CD4-positive, alpha-beta T cell treated with Interleukin-2 at 100 ng/mL for 4 hours (primary cell): ENCODE results near the gene UBAP2.

Source experiments
- DNase-seq: peaks from one replicate; pipeline ENCODE4 v3.0.0-alpha.2; 2020; ENCODE audit warnings: low spot score

The UBAP2 gene, protein sequence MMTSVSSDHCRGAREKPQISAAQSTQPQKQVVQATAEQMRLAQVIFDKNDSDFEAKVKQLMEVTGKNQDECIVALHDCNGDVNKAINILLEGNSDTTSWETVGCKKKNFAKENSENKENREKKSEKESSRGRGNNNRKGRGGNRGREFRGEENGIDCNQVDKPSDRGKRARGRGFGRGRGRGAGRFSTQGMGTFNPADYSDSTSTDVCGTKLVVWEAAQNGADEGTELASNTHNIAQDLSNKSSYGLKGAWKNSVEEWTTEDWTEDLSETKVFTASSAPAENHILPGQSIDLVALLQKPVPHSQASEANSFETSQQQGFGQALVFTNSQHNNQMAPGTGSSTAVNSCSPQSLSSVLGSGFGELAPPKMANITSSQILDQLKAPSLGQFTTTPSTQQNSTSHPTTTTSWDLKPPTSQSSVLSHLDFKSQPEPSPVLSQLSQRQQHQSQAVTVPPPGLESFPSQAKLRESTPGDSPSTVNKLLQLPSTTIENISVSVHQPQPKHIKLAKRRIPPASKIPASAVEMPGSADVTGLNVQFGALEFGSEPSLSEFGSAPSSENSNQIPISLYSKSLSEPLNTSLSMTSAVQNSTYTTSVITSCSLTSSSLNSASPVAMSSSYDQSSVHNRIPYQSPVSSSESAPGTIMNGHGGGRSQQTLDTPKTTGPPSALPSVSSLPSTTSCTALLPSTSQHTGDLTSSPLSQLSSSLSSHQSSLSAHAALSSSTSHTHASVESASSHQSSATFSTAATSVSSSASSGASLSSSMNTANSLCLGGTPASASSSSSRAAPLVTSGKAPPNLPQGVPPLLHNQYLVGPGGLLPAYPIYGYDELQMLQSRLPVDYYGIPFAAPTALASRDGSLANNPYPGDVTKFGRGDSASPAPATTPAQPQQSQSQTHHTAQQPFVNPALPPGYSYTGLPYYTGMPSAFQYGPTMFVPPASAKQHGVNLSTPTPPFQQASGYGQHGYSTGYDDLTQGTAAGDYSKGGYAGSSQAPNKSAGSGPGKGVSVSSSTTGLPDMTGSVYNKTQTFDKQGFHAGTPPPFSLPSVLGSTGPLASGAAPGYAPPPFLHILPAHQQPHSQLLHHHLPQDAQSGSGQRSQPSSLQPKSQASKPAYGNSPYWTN

DNA sequence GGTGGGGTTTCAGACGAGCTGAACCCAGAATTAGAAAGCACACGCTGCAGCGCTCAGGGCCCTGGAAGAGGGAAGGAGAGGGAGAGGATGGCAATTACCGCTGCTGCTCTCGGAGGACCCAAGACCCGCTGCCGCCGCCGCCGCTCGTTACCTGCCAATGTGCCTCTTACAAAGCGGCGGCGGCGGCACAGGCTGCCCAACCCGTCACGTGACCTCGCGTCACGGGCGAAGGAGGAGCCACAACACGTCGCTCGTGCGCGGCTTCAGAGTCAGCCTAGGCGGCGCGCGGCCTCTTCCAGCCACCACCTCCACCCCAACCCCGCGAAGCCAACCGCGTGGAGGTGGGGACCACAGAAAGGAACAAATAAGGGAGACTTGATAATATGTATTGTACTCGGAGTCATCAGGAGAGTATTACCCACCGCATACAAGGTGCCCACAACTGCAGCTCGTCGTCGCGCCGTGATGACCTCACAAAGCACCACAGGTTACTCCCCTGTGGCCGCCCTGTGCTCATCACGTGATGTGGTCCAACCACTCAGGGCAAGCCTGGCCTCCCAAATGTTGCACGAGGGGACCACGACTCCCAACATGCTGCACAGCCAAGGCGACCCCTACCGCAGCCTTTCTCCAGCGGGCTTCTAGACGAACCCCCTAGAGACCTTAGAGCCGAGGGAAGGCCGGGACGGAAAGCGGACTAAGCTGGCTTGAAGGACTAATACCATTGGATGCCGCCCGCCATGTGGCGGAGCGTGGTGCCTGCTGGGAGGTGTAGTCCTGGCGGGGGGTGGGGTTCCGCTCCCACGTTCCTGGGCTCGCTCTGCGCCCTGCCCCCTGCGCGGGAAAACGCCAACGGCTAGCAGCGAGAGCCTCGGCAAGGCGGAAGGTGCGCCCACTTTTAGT, at the start of gene UBAP2:
UBAP2 (minus strand) TSS at position 161 of the 903 bp plus-strand sequence. CDS start 31,739 bp downstream, outside the sequence.
- peak; percentile 95 for DNase-seq

DNA sequence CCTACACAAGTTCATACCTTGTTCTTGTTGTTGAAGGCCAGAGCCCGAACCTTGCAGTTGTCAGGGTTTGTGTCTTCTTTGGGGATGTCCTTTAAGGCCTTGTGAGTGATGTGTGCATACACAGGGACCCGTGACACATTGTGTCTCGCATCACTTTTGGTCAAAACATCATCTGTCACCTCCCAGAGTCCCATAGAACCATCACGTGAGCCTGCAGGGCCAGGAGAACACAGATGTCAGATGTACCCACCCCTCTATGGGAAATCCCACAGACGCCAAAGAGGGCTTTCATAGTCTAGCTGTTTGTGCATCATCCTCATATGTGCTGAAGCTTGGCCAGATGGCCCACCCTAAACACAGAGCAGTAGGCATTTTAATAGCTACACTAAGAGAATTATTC, 49.6 kb upstream of the UBAP2 start:
- DNase-seq: no peak

- DNase-seq: no peak
These were observed 49.2 kb upstream of the UBAP2 start for GRCh38 chr9:34097865-34098264.

DNA sequence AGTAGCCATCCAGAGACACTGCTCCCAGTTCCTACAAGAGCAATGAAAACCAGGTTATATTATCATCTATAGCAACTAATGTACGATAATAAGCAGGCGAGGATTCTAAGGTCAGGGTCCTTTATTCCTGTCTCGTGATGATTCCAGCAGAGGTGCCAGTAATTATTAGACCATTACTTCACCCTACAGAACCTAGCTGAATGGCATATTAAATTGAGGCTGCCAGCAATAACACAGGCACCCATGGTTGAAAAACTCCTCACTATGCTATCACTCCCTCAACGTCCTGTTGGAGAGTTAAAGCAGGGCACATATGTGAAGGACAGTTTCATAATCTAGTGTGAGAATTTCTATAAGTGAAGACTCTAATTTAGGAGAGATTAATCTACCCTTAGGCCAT, 48.1 kb upstream of the UBAP2 start:
- DNase-seq: no peak

DNA sequence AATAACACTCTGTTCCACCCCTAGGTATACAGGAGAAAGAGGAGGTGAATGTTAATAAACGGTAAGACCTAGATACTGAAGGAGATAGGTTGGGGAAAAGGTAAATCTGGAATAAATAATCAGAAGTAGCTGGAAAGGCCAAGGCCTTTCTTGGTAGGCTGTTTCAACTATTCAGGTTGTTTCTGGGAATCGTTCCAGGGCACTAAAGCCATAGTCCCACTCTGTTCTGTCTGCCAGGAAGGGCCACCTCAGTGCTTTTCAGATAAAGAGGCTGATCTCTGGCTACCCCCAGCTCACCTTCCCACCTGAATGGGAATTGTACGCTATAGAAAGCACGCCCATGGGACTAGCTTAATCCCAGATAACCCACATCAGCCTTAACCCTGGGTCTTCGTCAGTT, 44.9 kb upstream of the UBAP2 start:
- no peak for DNase-seq

DNA sequence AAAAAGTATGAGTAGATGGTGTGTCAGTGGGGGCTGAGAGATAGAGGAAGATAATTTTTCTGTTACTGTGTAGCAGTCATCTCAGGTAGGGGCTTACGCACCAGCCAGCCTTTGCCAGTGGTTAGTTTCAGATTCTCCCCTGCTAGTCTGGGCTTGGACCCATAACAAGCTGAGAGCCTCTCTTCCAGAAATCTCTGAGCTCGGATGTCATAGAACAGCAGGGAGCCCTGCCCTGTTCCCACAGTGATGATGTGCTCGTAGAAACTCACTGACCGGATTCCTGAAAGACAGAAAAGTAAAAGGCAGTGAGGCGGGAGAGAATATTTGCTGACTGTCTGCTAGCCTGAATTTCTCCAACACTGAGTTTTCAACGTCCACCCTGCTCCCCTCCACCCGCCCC, 40.6 kb upstream of the UBAP2 start:
- no peak for DNase-seq

- DNase-seq: no peak
These were observed 38.7 kb upstream of the UBAP2 start for GRCh38 chr9:34087370-34087769.

DNA sequence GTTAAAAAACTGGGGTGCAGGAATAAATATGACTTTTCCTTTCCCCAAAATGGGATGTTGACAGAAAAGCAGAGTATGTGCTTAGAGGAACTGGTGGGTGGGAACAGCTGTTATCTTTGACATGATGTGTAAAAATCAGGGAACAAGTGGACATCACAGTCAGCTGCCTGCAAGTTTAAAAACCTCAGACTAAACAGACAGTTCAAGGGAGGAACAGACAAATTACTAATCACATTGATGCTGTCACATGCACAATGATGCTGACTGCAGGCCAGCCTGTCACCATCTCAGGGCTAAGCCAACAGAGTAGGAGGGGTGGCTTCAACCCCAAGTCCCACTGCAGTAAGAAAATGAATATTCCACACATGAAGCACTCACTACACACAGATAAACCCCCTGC, 38.2 kb upstream of the UBAP2 start:
- DNase-seq: no peak

DNA sequence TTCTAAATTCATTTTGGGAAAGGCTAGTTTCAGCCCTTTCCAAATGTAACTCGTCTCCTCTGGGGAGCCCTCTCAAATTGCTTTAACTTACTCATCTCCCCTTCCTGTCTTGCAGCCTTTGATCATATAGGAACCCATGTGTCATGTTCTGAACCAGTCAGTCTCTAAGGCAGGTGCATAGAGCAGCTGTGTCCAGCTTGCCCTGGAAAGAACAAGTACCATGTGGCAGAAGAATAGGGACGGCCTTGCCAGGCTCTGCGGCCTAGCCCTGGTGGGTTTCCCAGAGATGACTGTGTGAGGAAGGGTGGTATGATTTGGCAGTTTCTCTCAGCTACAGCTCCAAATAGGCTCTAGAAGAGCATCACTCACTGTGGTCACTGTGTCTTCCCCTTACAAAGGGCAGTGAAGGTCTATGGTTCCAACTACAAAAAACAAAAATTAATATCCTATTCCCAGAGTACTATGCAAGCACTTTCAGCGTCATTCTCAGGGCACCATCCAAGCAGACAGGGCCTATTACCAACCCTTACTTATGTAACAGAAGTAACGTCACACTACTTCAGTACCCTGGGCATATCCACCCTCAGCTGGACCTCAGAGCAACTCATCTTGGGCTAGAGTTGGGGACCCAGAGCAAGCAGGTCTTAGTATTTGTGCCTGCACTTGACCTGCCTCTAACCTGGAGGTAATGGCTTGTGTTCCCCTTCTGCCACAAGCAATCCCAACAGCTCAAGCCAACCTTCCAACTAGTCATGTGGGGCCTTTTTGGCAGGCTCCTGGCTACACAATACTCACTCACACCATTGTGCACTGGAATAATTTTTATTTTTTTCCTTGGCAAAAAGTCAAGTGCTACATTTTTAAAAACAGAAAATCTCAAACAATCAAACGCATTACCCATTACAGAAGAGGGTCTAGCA, 37.2 kb upstream of the UBAP2 start:
- no peak for DNase-seq

DNA sequence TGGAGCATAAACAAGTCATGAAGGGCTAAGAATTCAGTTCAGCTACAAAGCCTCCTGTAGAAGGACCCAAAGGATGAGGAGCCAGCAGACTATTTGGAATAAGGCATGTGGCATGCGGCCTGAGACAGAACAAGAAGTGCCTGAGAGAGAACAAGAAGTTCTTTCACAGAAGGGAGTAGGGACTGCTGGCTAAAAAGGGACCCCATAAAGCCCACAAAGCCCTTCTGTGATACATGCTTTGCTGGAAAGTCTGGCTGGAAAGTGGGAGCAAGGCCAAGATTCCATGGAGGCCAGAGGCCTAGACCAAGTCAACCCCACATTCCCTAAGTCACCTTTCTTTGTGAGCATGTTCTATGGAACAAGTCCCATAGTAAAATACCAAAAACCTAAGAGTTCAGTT, 35.9 kb upstream of the UBAP2 start:
- DNase-seq: no peak

DNA sequence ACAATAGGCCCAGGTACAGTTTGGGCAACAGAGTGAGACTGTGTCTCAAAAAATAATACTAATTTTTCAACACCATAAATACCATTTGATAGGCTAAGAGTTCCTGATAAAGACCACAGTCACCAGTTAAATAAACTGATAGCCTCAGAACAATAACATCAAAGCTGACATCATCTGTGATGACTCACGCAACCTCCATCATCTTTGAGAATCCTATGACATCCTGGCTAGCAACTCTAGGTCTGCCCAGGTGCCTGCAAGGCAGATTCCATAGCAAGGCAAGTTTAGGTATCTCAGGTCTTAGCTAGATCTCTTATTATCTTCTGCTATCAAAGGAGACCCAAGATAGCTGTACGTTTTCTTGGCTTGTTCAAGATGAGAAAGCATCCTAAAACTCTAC, 30.5 kb upstream of the UBAP2 start:
- DNase-seq: no peak

- DNase-seq: no peak
These were observed 24.3 kb upstream of the UBAP2 start for GRCh38 chr9:34072868-34073590.

- no peak for DNase-seq
These were observed 23.7 kb upstream of the UBAP2 start for GRCh38 chr9:34072410-34072809.

- DNase-seq: no peak
These were observed 22.1 kb upstream of the UBAP2 start for GRCh38 chr9:34070606-34071324.

DNA sequence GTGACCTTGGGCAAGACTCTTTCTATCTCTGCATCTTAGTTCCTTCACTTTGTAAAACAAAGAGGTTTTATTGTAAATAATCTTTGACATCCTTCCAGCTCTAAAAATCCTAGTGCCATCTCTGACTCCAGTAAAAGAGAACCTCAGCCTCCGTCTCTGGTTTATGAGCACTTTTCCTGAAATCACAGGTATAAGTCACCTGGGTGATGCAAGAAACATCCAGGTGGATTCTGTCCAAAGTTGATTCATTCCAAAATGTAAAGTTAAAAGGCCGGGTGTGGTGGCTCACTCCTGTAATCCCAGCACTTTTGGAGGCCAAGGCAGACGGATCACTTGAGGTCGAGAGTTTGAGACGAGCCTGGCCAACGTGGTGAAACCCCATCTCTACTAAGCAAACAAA, 21.1 kb upstream of the UBAP2 start:
- DNase-seq: no peak

DNA sequence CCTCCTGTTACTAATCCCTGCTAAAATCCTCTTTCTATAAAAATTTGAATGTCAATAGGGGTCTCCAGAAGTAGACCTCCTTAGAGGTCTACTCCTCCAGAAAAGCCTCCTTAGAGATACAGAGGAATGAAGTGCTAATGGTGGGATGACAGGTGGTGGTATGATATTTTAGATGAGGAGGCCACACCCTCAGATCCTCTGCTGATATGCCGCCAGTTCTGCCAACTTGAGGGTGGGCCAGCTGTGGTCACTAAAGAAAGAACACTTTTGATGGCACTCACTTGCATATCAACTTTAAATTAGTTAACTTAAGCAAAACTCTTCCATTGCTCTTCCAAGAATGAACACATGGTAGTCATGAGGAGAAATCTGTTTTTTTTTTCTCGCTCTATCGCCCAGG, 16.9 kb upstream of the UBAP2 start:
- DNase-seq: no peak

DNA sequence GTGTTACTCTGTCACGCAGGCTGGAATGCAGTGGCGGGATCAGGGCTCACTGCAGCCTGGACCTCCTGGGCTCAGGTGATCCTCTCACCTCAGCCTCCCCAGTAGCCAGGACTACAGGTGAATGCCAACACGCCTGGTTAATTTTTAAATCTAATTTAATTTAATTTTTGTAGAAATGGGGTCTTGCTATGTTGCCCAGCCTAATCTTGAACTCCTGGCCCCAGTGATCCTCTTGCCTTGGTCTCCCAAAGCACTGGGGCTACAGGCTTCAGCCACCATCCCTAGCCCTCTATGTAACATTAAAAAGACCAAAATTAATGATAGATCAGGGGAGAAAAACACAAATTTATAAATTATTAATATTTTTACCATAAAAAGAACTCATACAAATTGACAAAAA, 11.3 kb upstream of the UBAP2 start:
- no peak for DNase-seq

DNA sequence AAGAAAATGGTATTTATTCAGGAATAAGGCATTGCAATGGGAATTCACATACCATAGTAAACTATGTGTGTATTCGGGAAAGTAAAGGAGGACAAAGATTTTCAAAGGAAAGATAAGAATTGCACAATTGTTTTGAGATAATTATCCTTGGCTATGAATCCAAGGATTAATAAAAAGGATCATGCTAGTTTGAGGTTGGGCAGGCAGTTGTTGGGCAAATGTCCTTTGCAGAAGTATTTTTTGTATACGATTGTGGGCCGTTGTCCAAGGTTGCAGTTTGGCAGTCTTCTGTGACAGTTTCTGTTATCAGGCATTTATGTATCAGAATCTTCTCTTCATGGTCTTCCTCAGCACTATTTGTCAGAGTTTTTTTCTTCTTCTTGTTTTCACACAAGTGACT, 10.6 kb upstream of the UBAP2 start:
- DNase-seq: no peak
